Loucy (cell line): ENCODE data around the gene SNRPB.
A peak's percentile ranks its signal among the peaks of the same experiment; 100 is the strongest.

Experiments used
- H2AFZ ChIP-seq: fragments of 200-600 bp; sonication (generic); 2 replicates; pipeline ENCODE4 v1.6.0; 2016; ENCODE audit warnings: antibody characterized with exemption, mild to moderate bottlenecking, low read length, moderate library complexity
- H3F3A ChIP-seq: fragments of 200-600 bp; 2 replicates; pipeline ENCODE4 v1.6.0; 2016; ENCODE audit warnings: antibody characterized with exemption, low read depth, mild to moderate bottlenecking
- H3K27me3 ChIP-seq: fragments of 200-600 bp; sonication (generic); 2 replicates; pipeline ENCODE4 v1.6.1; 2014; ENCODE audit warnings: low read length, mild to moderate bottlenecking; ENCODE audit not compliant: insufficient read depth, poor library complexity, severe bottlenecking
- H3K36me3 ChIP-seq: fragments of 200-600 bp; sonication (generic); 2 replicates; pipeline ENCODE4 v1.6.1; 2016; ENCODE audit warnings: low read length; ENCODE audit not compliant: insufficient read depth
- H3K4me1 ChIP-seq: fragments of 200-600 bp; sonication (generic); 2 replicates; pipeline ENCODE4 v1.5.1; 2014; ENCODE audit warnings: low read length, mild to moderate bottlenecking; ENCODE audit not compliant: insufficient read depth, poor library complexity, severe bottlenecking
- H3K4me2 ChIP-seq: fragments of 200-600 bp; sonication (generic); 2 replicates; pipeline ENCODE4 v1.6.0; 2014; ENCODE audit warnings: antibody characterized with exemption, low read length, low read depth, mild to moderate bottlenecking; ENCODE audit not compliant: poor library complexity, severe bottlenecking
- H3K4me3 ChIP-seq: fragments of 200-600 bp; sonication (generic); 2 replicates; pipeline ENCODE4 v1.5.1; 2014; ENCODE audit warnings: low read length, mild to moderate bottlenecking, mixed read lengths; ENCODE audit not compliant: poor library complexity, severe bottlenecking
- H3K79me2 ChIP-seq: fragments of 200-600 bp; sonication (generic); 2 replicates; pipeline ENCODE4 v1.6.1; 2014; ENCODE audit warnings: low read length; ENCODE audit not compliant: insufficient read depth
- H3K9ac ChIP-seq: fragments of 200-600 bp; sonication (generic); 2 replicates; pipeline ENCODE4 v1.6.0; 2014; ENCODE audit warnings: mild to moderate bottlenecking, low read depth, low read length, moderate library complexity; ENCODE audit not compliant: poor library complexity, severe bottlenecking
- H3K9me2 ChIP-seq: fragments of 200-600 bp; sonication (generic); replicated peaks from 2 replicates; pipeline ENCODE4 v1.6.1; 2016; ENCODE audit warnings: low read depth, low read length, mixed read lengths
- H3K9me3 ChIP-seq: fragments of 200-600 bp; sonication (generic); 2 replicates; pipeline ENCODE4 v1.6.1; 2014; ENCODE audit warnings: mild to moderate bottlenecking, antibody characterized with exemption, low read length, low read depth; ENCODE audit not compliant: insufficient read depth
- H4K20me1 ChIP-seq: fragments of 200-600 bp; sonication (generic); 2 replicates; pipeline ENCODE4 v1.6.0; 2014; ENCODE audit warnings: antibody characterized with exemption, low read length, mild to moderate bottlenecking; ENCODE audit not compliant: insufficient read depth, poor library complexity, severe bottlenecking
- EZH2phosphoT487 ChIP-seq: fragments of 200-600 bp; IDR thresholded peaks from 2 replicates; pipeline ENCODE4 v1.6.1; 2018; ENCODE audit warnings: antibody characterized with exemption, mild to moderate bottlenecking, moderate library complexity, borderline replicate concordance
- TF ChIP-seq, protein P1 (sequence below): fragments of 200-600 bp; sonication (generic); conservative IDR thresholded peaks from 2 replicates; pipeline ENCODE4 v1.5.1; 2014; ENCODE audit warnings: mild to moderate bottlenecking, antibody characterized with exemption, low read length

The SNRPB gene

DNA sequence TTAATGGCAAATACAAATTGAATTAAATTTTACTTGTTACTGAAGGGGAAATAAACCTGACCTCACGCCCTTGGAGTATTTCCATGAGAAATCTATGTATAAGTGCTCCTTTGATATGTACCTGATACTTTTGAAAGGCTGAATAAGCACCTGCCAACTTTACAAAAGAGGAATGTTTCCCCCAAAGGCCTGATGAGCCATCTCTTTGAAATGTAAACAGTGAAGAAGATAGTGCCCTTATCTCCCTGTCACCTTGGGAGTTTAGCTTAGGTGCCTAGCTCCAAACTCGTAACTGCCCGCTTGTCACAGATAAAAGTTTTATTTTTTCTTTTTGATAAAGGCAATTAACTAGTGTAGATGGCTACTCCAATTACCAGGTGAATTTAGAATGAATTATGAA, 39.2 kb upstream of the SNRPB start:
- H3K4me2 ChIP-seq: peak overlapping the region; percentile 100
- H3K4me1 ChIP-seq: peaks cover 8% of the 10 kb centered on the region
- H3K27me3 ChIP-seq: peaks cover 22% of the 10 kb centered on the region
- no peaks in the 10 kb centered on the region for H3K9me2 ChIP-seq
- H3K9me3 ChIP-seq: no peaks in the 10 kb centered on the region
- H3K4me3 ChIP-seq: peak overlapping the region; percentile 82
- no peaks in the 10 kb centered on the region for H4K20me1 ChIP-seq
- H3F3A ChIP-seq: no peaks in the 10 kb centered on the region
- no peaks in the 10 kb centered on the region for H3K36me3 ChIP-seq
- H3K9ac ChIP-seq: no peak overlapping the region
- H3K79me2 ChIP-seq: peaks cover 13% of the 10 kb centered on the region
- no peak overlapping the region for H2AFZ ChIP-seq
- TF ChIP-seq, protein P1, sequence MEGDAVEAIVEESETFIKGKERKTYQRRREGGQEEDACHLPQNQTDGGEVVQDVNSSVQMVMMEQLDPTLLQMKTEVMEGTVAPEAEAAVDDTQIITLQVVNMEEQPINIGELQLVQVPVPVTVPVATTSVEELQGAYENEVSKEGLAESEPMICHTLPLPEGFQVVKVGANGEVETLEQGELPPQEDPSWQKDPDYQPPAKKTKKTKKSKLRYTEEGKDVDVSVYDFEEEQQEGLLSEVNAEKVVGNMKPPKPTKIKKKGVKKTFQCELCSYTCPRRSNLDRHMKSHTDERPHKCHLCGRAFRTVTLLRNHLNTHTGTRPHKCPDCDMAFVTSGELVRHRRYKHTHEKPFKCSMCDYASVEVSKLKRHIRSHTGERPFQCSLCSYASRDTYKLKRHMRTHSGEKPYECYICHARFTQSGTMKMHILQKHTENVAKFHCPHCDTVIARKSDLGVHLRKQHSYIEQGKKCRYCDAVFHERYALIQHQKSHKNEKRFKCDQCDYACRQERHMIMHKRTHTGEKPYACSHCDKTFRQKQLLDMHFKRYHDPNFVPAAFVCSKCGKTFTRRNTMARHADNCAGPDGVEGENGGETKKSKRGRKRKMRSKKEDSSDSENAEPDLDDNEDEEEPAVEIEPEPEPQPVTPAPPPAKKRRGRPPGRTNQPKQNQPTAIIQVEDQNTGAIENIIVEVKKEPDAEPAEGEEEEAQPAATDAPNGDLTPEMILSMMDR: no peak
- TF ChIP-seq EZH2phosphoT487: no peak

DNA sequence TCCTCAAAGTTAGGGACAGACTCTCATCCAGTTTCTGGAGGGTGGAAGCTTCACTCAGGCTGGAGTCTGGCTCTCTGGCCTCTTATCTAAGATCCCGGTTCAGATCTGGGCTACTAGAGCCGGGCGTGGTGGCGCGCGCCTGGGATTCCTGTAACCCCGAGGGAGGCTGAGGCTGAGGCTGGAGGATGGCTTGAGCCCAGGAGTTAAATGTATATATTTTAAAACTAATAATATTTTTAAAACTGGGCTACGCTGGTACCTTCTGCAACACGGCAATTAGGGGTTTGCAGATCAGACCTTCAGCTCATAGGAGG, 38.8 kb upstream of the SNRPB start:
- H3K36me3 ChIP-seq: no peaks in the 10 kb centered on the region

DNA sequence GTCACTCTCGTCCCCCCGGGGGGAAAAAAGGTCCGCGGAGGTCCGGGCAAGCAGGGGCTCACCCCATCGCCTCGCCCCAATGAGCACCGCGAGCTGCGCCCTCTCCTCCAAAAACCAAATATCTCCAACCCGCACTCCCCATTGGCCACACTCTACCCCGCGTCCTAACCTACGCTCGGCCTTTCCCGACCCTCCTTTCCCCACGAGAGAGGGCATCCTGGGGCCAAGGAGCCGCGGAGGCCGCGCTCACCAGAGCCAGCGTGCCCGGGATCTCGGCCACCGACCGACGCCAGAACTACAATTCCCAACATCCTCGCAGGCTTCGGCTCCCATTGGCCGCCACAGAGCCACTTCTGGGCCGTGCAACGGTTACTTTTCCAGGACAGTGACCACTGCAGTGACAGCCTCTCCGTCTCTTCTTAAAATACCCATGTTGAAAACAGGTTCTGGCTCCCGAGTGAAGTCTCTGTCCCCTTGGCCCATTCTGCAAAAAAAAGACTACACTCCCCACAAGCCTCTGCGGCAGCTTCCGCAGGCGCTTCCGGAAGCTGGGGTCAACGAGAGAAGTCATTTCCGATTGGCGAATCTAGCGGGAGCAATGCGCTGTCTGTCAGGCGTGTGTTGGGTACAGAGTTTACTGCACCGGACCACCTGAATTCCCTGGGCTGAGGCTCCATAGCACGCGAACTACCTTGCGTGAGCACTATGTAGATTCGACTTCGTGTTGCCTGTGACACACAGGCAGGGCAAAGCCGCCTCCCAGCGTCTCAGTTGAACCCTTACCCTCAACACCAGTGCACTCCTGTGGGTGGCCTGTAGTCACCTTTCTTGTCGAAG, 38.3 kb upstream of the SNRPB start, which contains the start of gene ZNF343:
Gene ZNF343 (minus strand): TSS at position 285 of the 837 bp plus-strand sequence. CDS start 15,020 bp downstream, outside the sequence.
- no peak for TF ChIP-seq EZH2phosphoT487
- TF ChIP-seq, protein P1: no peak
- Histone ChIP-seq H3K79me2 (peaks cover 13% of the 10 kb centered on the region), H4K20me1 (no peaks in the 10 kb centered on the region), H3K27me3 (peaks cover 16% of the 10 kb centered on the region), H3K4me1 (peaks cover 8% of the 10 kb centered on the region), H3K9me3 (no peaks in the 10 kb centered on the region), H3K9ac (peak within 1 kb of the TSS; percentile 80), H3K4me3 (peak within 1 kb of the TSS; percentile 82), H3K9me2 (no peaks in the 10 kb centered on the region), H3K4me2 (peak within 1 kb of the TSS; percentile 100), H3K36me3 (no peaks in the 10 kb centered on the region), H3F3A (no peaks in the 10 kb centered on the region), H2AFZ (peak within 1 kb of the TSS; percentile 100)

More for the DNA sequence above, 38.8 kb upstream of the SNRPB start:
- no peaks in the 10 kb centered on the region for H3K9me3 ChIP-seq
- H3K9me2 ChIP-seq: no peaks in the 10 kb centered on the region
- H2AFZ ChIP-seq: peak overlapping the region; percentile 100
- no peaks in the 10 kb centered on the region for H3F3A ChIP-seq
- TF ChIP-seq, protein P1: no peak
- TF ChIP-seq EZH2phosphoT487: no peak
- peak overlapping the region; percentile 80 for H3K9ac ChIP-seq
- H3K4me1 ChIP-seq: peaks cover 8% of the 10 kb centered on the region
- H3K27me3 ChIP-seq: peaks cover 21% of the 10 kb centered on the region
- peak overlapping the region; percentile 100 for H3K4me2 ChIP-seq
- H3K4me3 ChIP-seq: peak overlapping the region; percentile 82
- H4K20me1 ChIP-seq: no peaks in the 10 kb centered on the region
- H3K79me2 ChIP-seq: peaks cover 13% of the 10 kb centered on the region
